OCI-LY1 (cell line): ENCODE measurements around the gene PTPRG.

Experiments used
- CTCF ChIP-seq: fragments of 200-600 bp; sonication (generic), shearing (Covaris generic); IDR thresholded peaks from 2 replicates; pipeline ENCODE4 v1.5.1; 2017; ENCODE audit warnings: mild to moderate bottlenecking, antibody characterized with exemption, low read length, moderate library complexity, mixed read lengths
- EZH2 ChIP-seq: fragments of 200-600 bp; sonication (generic), shearing (Covaris generic); IDR thresholded peaks from 2 replicates; pipeline ENCODE4 v1.8.0; 2017; ENCODE audit warnings: borderline replicate concordance, mixed run types, mild to moderate bottlenecking, antibody characterized with exemption, low read length, moderate library complexity, mixed read lengths

- TF ChIP-seq CTCF (no peak), EZH2 (no peak)
Measured at GRCh38 chr3:61928776-61929314, 367.5 kb downstream of the PTPRG start.
